ENCODE data around the gene PCNT.
"Not testable (repeated sequence)": the region's sequence is repeated elsewhere in the genome, so short reads cannot be mapped to it uniquely, and the experiment has no call there.

The PCNT gene

DNA sequence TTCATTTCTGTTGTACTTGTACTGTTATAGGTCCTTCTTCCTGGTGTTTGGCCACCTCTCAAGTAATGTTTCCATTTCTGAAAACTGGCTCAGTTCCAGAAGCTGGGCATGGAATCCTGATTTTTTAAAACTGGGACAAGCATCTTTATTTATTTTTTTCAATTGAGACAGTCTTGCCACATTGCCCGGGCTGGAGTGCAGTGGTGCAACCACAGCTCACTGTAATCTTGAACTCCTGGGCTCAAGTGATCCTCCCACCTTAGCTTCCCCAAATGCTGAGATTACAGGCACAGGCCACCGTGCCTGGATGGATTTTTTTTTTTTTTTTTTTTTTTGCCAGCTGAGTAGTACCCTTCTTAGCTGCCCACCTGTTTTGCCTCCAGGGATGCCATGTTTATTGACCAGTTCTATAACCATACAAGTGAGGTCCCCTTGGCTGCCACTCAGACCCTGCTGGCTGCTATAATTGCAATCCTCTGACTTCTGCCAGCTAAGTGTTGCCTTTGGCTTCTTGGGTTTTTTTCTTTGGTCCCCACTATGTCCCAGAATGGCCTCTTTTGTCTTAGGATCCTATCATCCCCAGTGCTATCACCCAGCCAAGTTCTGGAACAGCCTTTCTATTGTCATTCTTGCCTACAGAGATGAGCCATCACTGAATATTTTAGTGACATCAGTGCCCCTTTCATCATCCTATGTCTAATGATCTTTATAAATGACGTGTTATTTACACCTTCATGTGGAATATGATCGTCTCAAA is 130.9 kb downstream of the PCNT start:
- DNase-seq (ENCODE audit: low spot score) = no peak

DNA sequence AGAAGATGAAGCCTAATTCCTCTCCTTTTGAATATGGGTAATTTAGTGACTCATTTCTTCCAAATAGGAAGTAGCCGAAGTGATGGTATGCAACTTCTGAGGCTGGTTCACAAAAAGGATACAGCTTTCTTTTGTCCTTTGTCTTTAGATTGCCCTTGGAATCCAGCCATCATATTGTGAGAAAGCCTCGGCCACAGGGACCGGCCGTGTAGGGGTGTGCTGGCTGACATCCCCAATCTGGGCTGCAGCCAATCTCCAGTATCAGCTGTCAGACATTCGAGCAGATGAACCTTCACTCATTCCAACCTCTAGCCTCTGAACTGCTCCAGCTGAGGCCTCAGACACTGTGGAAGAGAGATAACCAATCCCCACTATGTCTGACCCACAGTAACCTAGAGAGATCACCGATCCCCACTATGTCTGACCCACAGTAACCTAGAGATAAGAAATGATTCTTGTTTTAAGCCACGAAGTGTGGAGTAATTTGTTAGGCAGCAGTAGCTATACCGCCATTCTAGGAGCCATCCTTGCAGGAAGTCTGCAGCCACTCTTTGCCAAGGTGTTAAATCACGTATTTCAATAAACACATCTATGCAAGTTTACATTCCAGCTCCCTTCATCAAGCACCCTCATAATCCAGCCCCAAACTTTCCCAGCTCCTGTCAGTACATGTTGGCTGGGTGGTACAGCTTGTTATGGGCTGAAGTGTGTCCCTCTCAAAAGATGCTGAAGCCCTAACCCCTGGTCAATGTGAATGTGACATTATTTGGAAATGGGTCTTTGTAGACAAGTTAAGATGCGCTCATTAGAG is 131.8 kb downstream of the PCNT start:
- DNase-seq (ENCODE audit: low spot score) = no peak

DNA sequence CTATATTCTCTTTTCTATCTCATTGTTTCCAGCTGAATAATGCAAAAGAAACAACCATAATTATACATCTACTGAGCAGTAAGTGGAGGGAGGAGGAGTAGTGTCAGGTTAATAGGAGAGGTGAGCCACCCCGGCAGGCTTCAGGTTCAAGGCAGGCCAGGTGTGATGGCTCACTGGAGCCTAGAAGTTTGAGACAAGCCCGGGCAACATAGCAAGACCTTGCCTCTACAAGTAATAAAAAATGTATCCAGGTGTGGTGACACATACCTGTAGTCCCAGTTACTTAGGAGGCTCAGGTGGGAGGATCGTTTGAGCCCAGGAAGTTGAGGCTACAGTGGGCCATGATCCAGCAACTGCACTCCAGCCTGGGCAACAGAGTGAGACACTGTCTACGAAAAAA is 132.8 kb downstream of the PCNT start:
- DNase-seq (ENCODE audit: low spot score) = no peak

DNA sequence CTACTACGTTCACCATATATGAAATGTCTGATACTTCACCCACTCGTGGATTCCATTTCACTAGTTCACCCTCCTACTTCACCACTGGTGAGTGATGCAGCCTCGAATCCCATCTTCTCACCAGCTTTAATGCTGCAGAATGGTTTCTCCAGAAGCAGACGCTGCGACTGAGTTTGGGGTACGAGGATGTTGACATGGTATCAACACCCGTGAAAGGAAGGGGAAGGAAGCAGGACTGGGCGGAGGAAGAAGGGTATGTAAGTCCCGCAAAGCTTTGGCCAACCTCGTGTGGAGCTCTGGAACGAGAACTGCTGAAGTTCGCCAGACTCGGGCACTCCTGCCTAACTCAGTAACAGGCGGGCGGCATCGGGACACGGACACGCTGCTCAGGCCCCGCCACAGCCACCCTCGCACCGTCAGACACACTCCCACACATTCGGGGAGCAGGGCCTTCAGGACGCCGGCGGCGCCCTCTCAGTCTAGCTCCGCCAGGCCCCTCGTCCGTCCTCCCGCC is 133.9 kb downstream of the PCNT start:
- DNase-seq (ENCODE audit: low spot score) = peak; percentile 2

DNA sequence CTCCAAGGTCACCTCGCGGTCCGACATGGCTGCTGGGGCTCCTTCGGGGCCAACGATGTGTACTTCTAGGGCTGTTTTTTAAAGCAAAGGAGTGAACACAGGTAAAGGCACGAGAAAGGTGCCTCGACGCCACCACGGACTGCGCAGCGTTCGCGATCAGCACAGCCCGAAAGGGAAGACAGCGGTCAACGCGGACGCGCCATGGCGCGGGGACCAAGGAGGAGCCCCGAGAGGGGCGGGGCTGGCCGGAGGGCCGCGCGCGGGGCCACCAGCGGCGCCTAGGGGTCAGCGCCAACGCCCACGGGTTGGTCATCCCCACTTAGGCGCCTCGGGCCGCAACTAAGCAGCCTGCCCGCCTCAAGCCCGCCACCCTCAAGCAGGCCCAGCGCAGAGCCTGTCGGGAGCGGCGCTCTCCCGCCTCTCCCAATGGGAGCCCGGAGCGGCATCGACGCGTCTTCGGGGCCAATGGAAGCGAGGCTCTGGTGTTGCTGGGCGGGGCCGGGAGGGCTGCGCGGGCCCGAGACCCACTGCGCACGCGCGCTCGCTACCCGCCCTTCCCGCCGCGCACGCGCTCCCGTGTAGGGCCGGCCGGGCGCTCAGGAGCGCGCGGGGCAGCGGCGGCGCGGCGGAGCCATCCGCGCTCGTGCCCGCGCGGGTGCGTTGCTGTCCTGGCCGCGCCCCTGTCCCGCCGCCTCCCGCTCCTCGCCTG is 134.5 kb downstream of the PCNT start, which contains the start of gene DIP2A:
Gene DIP2A, plus strand, starts transcription at position 577 of the 709 bp plus-strand sequence. CDS start 241 bp downstream, outside the sequence.
- peak; percentile 94 for DNase-seq (ENCODE audit: low spot score)

DNA sequence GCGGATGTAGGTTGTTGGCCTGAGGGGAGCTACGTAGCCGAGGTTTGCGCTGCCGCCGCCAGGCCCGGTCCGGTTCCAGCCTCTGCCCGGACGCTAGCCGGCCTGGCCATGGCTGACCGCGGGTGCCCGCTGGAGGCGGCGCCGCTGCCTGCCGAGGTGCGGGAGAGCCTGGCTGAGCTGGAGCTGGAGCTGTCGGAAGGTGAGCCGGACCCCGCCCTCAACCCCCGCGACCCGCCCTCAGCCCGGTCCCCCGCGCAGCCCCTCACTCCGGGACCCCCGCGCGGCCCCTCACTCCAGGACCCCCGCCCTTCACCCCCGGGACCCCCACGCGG is 135.0 kb downstream of the PCNT start:
- no peak for DNase-seq (ENCODE audit: low spot score)

DNA sequence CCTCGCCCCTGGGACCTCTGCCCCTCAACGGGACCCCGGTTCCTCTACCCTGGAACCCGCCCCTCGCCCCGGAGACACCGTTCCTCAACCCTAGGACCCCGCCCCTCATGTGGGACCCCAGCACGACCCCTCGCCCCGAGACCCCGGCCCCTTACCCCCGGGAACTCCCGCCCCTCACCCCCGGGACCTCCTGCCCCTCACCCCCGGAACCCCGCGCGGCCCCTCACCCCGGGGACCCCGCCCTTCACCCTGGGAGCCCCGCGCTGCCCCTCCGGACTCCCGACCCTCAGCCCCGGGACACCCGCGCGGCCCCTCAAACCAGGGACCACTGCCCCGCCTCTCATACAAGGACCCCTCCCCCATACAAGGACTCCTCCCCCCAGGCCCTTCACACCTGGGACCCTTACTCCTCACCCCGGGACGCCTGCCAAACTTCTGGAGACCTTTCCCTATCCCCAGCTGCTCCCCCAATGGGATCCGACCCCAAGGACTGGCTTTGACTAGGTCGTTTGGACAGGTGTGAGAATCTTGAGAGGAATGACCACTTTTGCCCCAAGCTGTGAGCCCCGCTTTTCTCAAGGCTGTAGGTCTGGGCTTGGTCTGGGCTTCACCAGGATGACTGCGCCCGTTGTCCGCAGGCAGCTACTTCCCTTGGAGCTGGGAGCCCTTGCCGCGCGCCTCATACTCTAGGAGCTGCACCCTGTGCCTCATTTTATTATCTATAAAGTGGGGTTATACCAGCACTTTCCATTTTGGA is 135.6 kb downstream of the PCNT start:
- DNase-seq (ENCODE audit: low spot score) = peak; percentile 2

DNA sequence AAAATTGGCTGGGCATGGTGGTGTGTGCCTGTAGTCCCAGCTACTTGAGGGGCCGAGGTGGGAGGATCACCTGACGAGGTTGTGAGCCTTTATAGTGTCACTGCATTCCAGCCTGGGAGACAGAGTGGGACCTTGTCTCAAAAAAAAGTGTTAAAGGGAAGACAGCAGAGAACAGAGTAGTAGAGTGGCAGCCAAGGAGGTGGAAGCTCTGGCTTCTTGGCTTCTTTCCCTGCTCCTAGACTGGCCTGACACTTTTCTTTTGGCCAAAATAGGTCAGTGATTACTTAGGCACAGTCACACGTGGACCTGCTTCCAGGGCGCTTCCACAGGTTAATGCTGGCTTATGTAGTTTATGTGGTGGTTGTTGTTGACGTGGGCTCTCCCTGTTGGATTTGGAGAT is 138.0 kb downstream of the PCNT start:
- DNase-seq (ENCODE audit: low spot score) = no peak

DNA sequence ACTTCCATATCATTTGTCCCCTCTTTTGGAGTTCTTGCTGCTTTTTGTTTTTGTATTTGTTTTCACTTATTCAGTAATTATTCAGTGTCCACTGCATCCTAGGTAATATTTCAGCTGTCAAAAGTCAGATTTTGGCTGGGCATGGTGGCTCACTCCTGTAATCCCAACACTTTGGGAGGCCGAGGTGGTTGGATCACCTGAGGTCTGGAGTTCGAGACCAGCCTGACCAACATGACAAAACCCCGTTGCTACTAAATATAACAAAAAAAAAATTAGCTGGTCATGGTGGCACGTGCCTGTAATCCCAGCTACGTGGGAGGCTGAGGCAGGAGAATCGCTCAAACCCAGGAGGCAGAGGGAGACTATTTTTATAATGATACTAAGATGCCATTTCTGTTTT is 141.2 kb downstream of the PCNT start:
- not testable (repeated sequence) for DNase-seq (ENCODE audit: low spot score)

DNA sequence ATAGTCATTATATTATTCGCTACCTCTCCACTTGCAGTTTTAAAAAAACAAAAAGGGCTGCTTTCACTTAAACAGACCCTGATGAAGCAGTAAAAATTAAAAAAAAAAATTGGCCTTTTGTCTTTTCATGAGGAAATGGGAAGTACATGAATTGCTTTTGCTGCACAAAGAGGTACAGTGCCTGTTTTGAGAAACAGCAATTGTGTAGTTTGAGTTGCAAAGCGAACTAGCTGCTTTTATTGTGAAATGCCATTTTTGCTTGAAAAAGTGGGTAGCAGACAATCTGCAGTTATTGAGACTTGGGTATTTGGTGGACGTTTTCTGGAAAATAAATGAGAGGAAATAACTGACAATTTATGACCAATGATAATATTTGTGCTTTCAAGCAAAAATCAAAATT is 141.7 kb downstream of the PCNT start:
- no peak for DNase-seq (ENCODE audit: low spot score)

DNA sequence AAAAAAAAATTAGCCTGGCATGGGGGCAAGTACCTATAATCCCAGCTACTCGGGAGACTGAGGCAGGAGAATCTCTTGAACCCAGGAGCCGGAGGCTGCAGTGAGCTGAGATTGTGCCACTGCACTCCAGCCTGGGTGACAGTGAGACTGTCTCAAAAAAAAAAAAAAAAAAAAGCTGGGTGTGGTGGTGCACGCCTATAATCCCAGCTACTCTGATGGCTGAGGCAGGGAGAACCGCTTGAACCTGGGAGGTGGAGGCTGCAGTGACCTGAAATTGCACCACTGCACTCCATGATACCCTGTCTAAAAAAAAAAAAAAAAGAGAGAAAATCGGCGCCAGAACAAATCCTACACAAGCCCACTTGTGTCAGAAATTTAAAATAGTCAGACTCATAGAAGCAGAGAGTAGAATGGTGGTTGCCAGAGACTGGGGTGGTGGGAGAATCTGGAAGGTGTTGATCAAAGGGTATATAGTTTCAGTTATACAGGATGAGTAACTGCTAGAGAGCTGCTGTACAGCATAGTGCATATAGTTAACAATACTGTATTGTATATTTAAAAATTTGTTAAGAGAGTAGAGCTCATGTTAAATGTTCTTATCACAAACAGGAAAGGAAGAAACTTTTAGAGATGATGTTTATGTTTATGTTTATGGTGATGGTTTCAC is 144.3 kb downstream of the PCNT start:
- DNase-seq (ENCODE audit: low spot score) = no peak

DNA sequence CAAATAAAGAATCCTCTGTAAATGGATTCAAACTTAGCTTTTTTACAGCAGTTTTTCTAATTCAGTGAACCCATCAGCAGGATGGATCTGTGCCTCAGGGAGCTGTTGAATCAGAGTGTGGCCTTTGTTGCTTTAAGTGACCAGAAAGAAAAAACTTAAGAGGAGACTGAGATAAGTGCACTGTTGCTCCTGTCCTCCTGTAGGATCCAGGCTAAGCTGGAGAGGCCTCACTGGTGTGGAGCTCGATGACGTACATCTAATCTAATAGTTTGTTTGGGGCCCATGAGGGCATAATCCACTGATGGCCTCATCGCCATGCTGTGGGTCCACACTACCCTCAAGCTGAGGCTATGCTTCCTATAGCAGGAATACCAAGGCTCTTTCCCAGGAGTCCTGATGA is 145.3 kb downstream of the PCNT start:
- DNase-seq (ENCODE audit: low spot score) = no peak

DNA sequence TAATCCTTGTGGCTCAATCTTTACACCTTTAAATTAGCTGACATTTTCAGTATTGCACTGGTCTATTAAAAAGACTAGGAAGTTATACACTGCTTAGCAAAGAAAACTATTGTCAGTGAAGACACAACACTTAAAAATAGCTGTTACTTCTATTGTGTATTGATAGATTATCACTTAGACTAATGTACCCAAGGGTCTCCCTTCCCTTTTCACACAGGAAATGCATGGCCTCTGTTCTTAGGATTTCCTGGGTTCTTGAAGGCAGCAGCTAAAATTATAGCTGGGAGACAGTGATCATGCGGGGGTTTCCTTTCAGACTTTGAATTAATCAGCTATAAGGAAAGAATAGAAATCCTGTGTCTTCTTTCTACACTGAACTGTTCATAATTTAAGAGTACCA is 147.6 kb downstream of the PCNT start:
- no peak for DNase-seq (ENCODE audit: low spot score)

DNA sequence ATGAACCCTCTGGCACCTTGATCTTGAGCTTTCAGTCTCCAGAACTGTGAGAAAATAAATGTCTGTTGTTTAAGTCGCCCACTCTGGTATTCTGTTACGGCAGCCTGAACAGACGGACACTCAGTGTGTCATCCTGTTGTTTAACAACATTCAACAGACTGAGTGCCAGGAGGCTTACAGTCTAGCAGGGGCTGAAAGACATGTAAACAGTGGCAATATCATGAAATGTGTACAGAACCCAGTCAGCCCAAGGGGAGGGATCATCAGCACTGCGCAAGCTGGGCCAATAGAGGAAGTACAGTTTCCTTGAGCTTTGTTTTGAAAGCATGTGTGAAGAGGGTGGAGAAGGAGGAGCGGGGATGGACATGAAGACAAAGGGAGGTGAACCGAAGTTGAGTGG is 148.3 kb downstream of the PCNT start:
- DNase-seq (ENCODE audit: low spot score) = no peak

DNA sequence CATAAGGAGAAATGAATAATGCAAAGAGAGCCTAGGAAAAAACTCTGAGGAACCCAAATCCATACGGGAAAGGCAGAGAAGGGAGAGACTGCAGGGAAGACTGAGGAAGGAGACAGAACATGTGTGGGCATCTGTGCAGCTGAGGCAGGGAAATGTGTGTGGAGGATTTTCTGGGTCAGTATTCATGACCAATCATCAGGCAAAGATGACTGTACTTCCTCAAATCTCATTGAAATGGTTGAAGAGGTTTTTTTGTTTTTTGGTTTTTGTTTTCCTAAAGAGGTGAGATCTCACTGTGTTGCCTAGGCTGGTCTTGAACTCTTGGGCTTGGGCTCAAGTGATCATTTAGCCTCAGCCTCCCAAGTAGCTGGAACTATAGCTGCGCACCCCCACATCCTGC is 150.4 kb downstream of the PCNT start:
- no peak for DNase-seq (ENCODE audit: low spot score)

DNA sequence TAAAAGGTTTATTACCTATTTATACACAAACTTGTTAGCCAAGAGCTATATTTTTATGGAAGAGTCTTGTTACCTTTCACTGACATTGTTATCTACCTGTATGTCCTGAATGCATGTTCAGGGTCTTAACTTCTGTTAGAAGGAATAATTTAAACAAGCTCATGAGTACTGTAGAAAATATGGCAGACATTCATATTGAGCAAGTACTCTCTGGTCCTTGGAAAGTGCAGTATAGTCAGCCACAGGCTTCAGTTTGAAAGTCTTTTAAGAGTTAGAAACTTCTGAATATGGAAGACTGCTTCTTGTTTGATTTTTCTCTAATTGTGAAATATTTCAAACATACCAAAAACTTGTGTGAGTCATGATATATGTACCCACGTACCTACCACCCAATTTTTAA is 151.3 kb downstream of the PCNT start:
- no peak for DNase-seq (ENCODE audit: low spot score)

DNA sequence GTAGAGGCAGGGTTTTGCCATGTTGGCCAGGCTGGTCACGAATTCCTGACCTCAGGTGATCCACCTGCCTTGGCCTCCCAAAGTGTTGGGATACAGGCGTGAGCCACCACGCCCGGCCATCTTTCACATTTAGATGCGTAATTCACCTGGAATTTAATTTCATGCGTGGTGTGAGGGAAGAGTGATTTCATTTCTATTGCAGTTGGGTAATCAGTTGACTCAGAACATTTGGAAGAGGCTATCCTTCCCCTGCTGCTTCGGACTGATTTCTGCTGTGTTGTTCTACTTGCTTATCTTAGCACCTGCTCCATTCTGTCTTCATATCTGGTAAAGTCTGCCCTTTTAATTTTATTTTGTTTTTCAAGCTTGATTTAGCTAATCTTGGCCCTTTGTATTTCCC is 153.8 kb downstream of the PCNT start:
- no peak for DNase-seq (ENCODE audit: low spot score)

DNA sequence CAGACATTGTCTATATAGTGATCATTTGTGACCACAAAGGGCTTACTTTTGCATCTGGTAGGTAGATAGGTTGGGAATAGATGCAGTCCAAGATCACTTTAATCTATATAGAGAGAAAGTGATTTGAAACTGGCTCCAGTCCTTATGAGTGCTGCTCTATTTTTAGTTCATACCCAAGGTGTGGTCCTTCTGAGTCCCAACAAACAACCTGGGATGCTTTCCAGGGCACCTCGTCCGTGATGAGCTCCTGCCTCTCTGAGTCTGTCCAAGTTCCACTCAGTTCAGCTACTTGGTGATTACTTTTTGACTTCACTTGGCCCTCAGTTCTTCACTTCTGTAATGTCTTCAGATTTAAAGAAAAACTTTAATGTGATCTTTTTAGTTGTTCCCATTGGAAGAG is 155.0 kb downstream of the PCNT start:
- DNase-seq (ENCODE audit: low spot score) = no peak

DNA sequence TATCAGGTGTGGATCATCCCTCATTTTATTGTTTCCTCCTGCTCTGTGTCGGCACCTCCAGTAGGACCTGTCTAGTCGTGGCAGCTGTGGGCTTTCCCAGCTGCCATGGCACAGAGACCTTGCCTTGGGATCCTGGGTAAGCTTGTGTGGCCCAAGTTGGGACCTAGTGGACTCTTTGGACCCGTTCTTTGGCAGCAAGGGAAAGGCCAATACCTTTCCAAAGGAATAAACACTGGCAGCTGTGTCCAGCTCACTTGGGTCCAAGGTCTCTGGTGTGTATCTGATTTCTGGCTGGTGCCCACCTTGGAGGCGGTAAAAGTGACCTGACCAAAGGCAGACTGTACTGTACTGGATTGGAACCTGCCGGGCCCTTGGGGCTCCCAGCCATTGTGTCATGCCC is 156.5 kb downstream of the PCNT start:
- DNase-seq (ENCODE audit: low spot score) = no peak

DNA sequence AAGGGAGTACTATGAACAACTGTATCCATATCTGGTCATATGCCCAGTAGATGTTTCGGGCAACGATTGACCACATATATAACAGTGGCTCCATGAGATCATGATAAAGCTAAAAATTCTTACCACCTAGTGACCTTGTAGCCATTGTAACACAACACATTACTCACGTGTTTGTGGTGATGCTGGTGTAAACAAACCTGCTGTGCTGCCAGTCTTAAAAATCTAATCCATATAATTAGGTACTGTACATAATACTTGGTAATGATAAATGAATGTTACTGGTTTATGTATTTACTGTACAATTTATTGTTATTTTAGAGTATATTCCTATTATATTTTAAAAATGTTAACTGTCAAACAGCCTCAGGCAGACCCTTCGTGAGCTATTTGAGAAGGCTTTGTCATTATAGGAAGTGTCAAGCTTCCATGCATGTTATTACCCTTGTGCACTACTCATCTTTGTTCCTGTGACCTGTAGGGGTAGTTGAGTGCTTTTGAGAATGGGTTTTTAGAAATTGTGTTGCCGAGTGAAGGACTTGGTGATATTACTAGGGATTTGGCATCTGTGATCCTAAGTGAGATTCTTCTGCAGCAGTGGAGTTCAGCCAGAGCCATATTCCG is 158.4 kb downstream of the PCNT start:
- no peak for DNase-seq (ENCODE audit: low spot score)

DNA sequence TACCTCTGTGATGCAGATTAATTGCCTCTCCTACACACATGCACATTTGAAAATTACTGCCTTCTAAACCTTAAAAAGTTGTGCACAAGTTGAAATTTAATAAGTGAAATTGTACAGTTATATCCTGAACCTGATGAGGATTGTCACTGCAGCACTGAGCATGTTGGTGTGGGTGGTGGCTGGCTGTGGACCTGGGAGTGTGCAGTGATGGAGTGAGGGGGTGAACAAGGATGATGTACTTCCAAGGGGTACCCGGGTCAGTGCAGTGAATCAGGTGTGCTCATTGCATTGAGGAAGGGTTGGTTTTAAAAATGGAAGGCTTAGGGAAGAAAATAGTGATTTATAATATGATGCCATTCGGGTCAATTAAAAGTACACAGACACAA is 158.9 kb downstream of the PCNT start:
- DNase-seq (ENCODE audit: low spot score) = no peak

Data from CD4-positive, alpha-beta T cell treated with Interleukin-6 at 100 ng/mL for 8 hours (primary cell).